Neuronal stem cell (in vitro differentiated cells): ENCODE results near the gene TMPRSS6.
A peak's percentile ranks its signal among the peaks of the same experiment; 100 is the strongest.

Source experiments
- DNase-seq: peaks from one replicate; pipeline ENCODE4 v3.0.0-alpha.2; 2013; ENCODE audit warnings: low spot score
- H2AFZ ChIP-seq: one replicate; pipeline ENCODE4 v1.6.1; 2013; ENCODE audit warnings: mild to moderate bottlenecking, low read length, inconsistent platforms
- H2AK5ac ChIP-seq: 2 replicates; pipeline ENCODE4 v1.6.1; 2013; ENCODE audit warnings: low read depth, mild to moderate bottlenecking, inconsistent platforms, low read length, moderate library complexity, mixed read lengths
- H2BK120ac ChIP-seq: 2 replicates; pipeline ENCODE4 v1.6.1; 2013; ENCODE audit warnings: low read depth, mild to moderate bottlenecking, inconsistent platforms, low read length, moderate library complexity, mixed read lengths
- H2BK12ac ChIP-seq: one replicate; pipeline ENCODE4 v1.6.1; 2013; ENCODE audit warnings: low read length, inconsistent platforms
- H2BK15ac ChIP-seq: 2 replicates; pipeline ENCODE4 v1.6.1; 2013; ENCODE audit warnings: mild to moderate bottlenecking, low read length, inconsistent platforms, mixed read lengths
- H2BK5ac ChIP-seq: one replicate; pipeline ENCODE4 v1.6.1; 2013; ENCODE audit warnings: inconsistent platforms, mild to moderate bottlenecking, low read length, moderate library complexity
- H3K14ac ChIP-seq: one replicate; pipeline ENCODE4 v1.6.1; 2013; ENCODE audit warnings: low read length, inconsistent platforms
- H3K18ac ChIP-seq: 2 replicates; pipeline ENCODE4 v1.6.1; 2013; ENCODE audit warnings: low read length, inconsistent platforms
- H3K23ac ChIP-seq: 2 replicates; pipeline ENCODE4 v1.6.1; 2013; ENCODE audit warnings: low read depth, mild to moderate bottlenecking, mixed read lengths, low read length, inconsistent platforms; ENCODE audit not compliant: poor library complexity
- H3K27ac ChIP-seq: replicated peaks from 3 replicates; pipeline ENCODE4 v1.5.1; 2013; ENCODE audit warnings: low read length, inconsistent platforms
- H3K27me3 ChIP-seq, 3 experiments: 2 replicates each; pipeline ENCODE4 v1.6.1; 2013; ENCODE audit warnings: low read length in 3 of 3, mild to moderate bottlenecking in 2 of 3, inconsistent platforms in 1 of 3, low read depth in 1 of 3, mixed read lengths in 1 of 3, moderate library complexity in 1 of 3; ENCODE audit not compliant: control insufficient read depth in 3 of 3, insufficient read depth in 3 of 3
- H3K36me3 ChIP-seq, 2 donors: replicated peaks in 1 of 2; 2 replicates each; pipeline ENCODE4 v1.6.1; 2013; ENCODE audit warnings: low read length in 2 of 2; ENCODE audit not compliant: control insufficient read depth in 2 of 2, insufficient read depth in 2 of 2
- H3K4ac ChIP-seq: 2 replicates; pipeline ENCODE4 v1.6.1; 2013; ENCODE audit warnings: inconsistent platforms, mild to moderate bottlenecking, low read length, moderate library complexity
- H3K4me1 ChIP-seq, 2 donors: 1 replicate in 1 of 2; 2 replicates in 1 of 2; pipeline ENCODE4 v1.6.1; 2013; ENCODE audit warnings: low read length in 2 of 2, low read depth in 1 of 2; ENCODE audit not compliant: control insufficient read depth in 2 of 2, insufficient read depth in 1 of 2
- H3K4me2 ChIP-seq: one replicate; pipeline ENCODE4 v1.6.1; 2013; ENCODE audit warnings: mild to moderate bottlenecking, low read length, inconsistent platforms; ENCODE audit not compliant: insufficient read depth, poor library complexity, severe bottlenecking
- H3K4me3 ChIP-seq, 2 donors: 2 replicates each; pipeline ENCODE4 v1.5.1; 2013; ENCODE audit warnings: low read length in 2 of 2, mild to moderate bottlenecking in 2 of 2, inconsistent platforms in 1 of 2, moderate library complexity in 1 of 2
- H3K79me1 ChIP-seq: one replicate; pipeline ENCODE4 v1.6.1; 2013; ENCODE audit warnings: low read depth, mild to moderate bottlenecking, inconsistent platforms, low read length, moderate library complexity
- H3K9ac ChIP-seq: one replicate; pipeline ENCODE4 v1.6.1; 2013; ENCODE audit warnings: mild to moderate bottlenecking, low read depth, low read length, inconsistent platforms; ENCODE audit not compliant: poor library complexity
- H3K9me3 ChIP-seq, 2 donors: replicated peaks in 1 of 2; 2 replicates each; pipeline versions ENCODE3 to v1.6.1; 2013; ENCODE audit warnings: low read length in 2 of 2, mild to moderate bottlenecking in 2 of 2, inconsistent platforms in 1 of 2, low read depth in 1 of 2, mixed read lengths in 1 of 2, moderate library complexity in 1 of 2; ENCODE audit not compliant: control insufficient read depth in 2 of 2, insufficient read depth in 1 of 2
- H4K8ac ChIP-seq: one replicate; pipeline ENCODE4 v1.6.1; 2013; ENCODE audit warnings: low read depth, mild to moderate bottlenecking, inconsistent platforms, low read length, moderate library complexity
- H4K91ac ChIP-seq: one replicate; pipeline ENCODE4 v1.6.1; 2013; ENCODE audit warnings: low read length, low read depth, mild to moderate bottlenecking, inconsistent platforms; ENCODE audit not compliant: poor library complexity
- WGBS, 2 donors: extraction: QIAGEN DNeasy Blood & Tissue Kit; methylation state at CpG; one replicate each; pipeline ENCODE4 v1.1.7; 2013; ENCODE audit warnings: missing lambda C conversion rate in 2 of 2, mixed read lengths in 1 of 2; ENCODE audit not compliant: insufficient read length in 2 of 2, insufficient replicate concordance in 1 of 2; ENCODE audit errors: extremely low coverage in 2 of 2; 5-methylcytosine and 5-hydroxymethylcytosine counted together

The TMPRSS6 gene

GRCh38 chr22:37097346-37097745 is 12.2 kb downstream of the TMPRSS6 start:
- DNase-seq: no peak
- Histone ChIP-seq H2AFZ (peak overlapping the region; percentile 45), H4K91ac (no peak overlapping the region), H2AK5ac (no peak overlapping the region), H2BK120ac (no peak overlapping the region), H3K27me3 (peaks cover 0 to 64% (median 6%) of the 10 kb centered on the region in 3 experiments), H3K27ac (no peak overlapping the region), H3K79me1 (no peaks in the 10 kb centered on the region), H3K14ac (no peak overlapping the region), H3K9ac (no peak overlapping the region), H3K23ac (no peak overlapping the region), H3K4me1 (peaks cover 0 to 2% of the 10 kb centered on the region in 2 donors), H3K36me3 (no peaks in the 10 kb centered on the region), H2BK5ac (no peak overlapping the region), H4K8ac (no peak overlapping the region), H3K4me2 (no peak overlapping the region), H3K4ac (no peak overlapping the region), H3K9me3 (no peaks in the 10 kb centered on the region), H3K18ac (peak overlapping the region; percentile 53), H2BK12ac (no peak overlapping the region), H2BK15ac (no peak overlapping the region), H3K4me3 (no peak overlapping the region)
- WGBS, 2 donors: no CpG with 5 or more reads among the region's 13 CpGs

DNA sequence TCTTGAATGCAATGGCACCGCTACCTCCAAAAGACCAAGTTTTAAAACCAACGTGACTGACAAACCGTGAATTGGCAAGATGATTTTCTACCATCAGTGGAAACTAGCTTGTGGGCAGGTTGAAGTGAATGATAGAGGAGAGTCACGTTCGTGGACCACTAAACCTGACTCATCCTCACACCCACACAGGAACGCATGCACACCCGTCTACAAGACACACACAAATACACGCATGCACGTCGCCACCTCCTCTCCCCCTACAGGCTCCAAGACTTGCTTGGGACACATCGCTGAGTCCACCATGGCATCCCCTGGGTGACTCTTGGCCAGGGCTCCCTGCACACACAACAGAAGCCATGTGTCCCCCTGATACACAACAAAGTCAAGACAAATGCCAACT is 14.4 kb downstream of the TMPRSS6 start:
- H3K36me3 ChIP-seq: no peaks in the 10 kb centered on the region
- H3K4me1 ChIP-seq: peaks cover 6% of the 10 kb centered on the region in 2 donors
- H2BK120ac ChIP-seq: no peak overlapping the region
- no peak overlapping the region for H3K9ac ChIP-seq
- H3K4me3 ChIP-seq: peak overlapping the region in 1 of 2 donors; percentile 9
- H2AK5ac ChIP-seq: no peak overlapping the region
- no peak overlapping the region for H2BK15ac ChIP-seq
- H4K91ac ChIP-seq: no peak overlapping the region
- no peak overlapping the region for H4K8ac ChIP-seq
- no peaks in the 10 kb centered on the region for H3K79me1 ChIP-seq
- H3K14ac ChIP-seq: no peak overlapping the region
- H2AFZ ChIP-seq: no peak overlapping the region
- H2BK12ac ChIP-seq: no peak overlapping the region
- no peak overlapping the region for H3K4ac ChIP-seq
- no CpG with 5 or more reads among the region's 11 CpGs for WGBS, 2 donors
- no peak overlapping the region for H3K27ac ChIP-seq
- H3K18ac ChIP-seq: no peak overlapping the region
- DNase-seq: no peak
- H3K23ac ChIP-seq: no peak overlapping the region
- H3K27me3 ChIP-seq: peaks cover 0 to 46% (median 6%) of the 10 kb centered on the region in 3 experiments
- no peak overlapping the region for H2BK5ac ChIP-seq
- no peak overlapping the region for H3K4me2 ChIP-seq
- H3K9me3 ChIP-seq: no peaks in the 10 kb centered on the region

- Histone ChIP-seq H3K9me3 (no peaks in the 10 kb centered on the region), H3K4me3 (no peak overlapping the region), H2BK12ac (no peak overlapping the region), H3K9ac (no peak overlapping the region), H3K23ac (no peak overlapping the region), H3K18ac (no peak overlapping the region), H3K27ac (no peak overlapping the region), H4K8ac (no peak overlapping the region), H3K4ac (no peak overlapping the region), H3K27me3 (peaks cover 0 to 41% (median 6%) of the 10 kb centered on the region in 3 experiments), H2AK5ac (no peak overlapping the region), H3K14ac (no peak overlapping the region), H3K36me3 (no peaks in the 10 kb centered on the region), H3K79me1 (no peaks in the 10 kb centered on the region), H4K91ac (no peak overlapping the region), H3K4me2 (no peak overlapping the region), H3K4me1 (peaks cover 6% of the 10 kb centered on the region in 2 donors), H2BK5ac (no peak overlapping the region), H2BK120ac (no peak overlapping the region), H2BK15ac (no peak overlapping the region), H2AFZ (no peak overlapping the region)
- WGBS, 2 donors: no CpG with 5 or more reads among the region's 1 CpG
- DNase-seq: no peak
Observed at GRCh38 chr22:37094239-37094638, 15.3 kb downstream of the TMPRSS6 start.

GRCh38 chr22:37092997-37093396 is 16.5 kb downstream of the TMPRSS6 start:
- no peak overlapping the region for H3K4me3 ChIP-seq
- no peak overlapping the region for H2BK15ac ChIP-seq
- H4K8ac ChIP-seq: no peak overlapping the region
- no peak overlapping the region for H3K9ac ChIP-seq
- DNase-seq: no peak
- no peak overlapping the region for H4K91ac ChIP-seq
- H2AFZ ChIP-seq: no peak overlapping the region
- no peaks in the 10 kb centered on the region for H3K79me1 ChIP-seq
- H3K4me2 ChIP-seq: no peak overlapping the region
- H3K18ac ChIP-seq: peak overlapping the region; percentile 24
- H3K27me3 ChIP-seq: peaks cover 0 to 35% (median 4%) of the 10 kb centered on the region in 3 experiments
- H2BK120ac ChIP-seq: no peak overlapping the region
- H3K4ac ChIP-seq: peak overlapping the region; percentile 42
- peaks cover 6 to 7% of the 10 kb centered on the region in 2 donors for H3K4me1 ChIP-seq
- H3K9me3 ChIP-seq: no peaks in the 10 kb centered on the region
- H2AK5ac ChIP-seq: no peak overlapping the region
- no peak overlapping the region for H2BK5ac ChIP-seq
- no peaks in the 10 kb centered on the region for H3K36me3 ChIP-seq
- no peak overlapping the region for H3K23ac ChIP-seq
- H3K14ac ChIP-seq: no peak overlapping the region
- WGBS, 2 donors: no CpG with 5 or more reads among the region's 6 CpGs
- no peak overlapping the region for H2BK12ac ChIP-seq
- H3K27ac ChIP-seq: no peak overlapping the region
